ENCODE results near the gene SPACA4. TPM values are rescaled to one million over a fixed set of nuclear protein-coding genes. Genes with fewer than 3 reads are reported as not detected.

SPACA4 gene
- total and polyA plus RNA-seq, 9 of the 15 experiments (the other 6 are each of a cell fraction or from before 2014, with no cell fraction given): not detected

GRCh38 chr19:48617146-48617937, 10.8 kb downstream of the SPACA4 start (continued):
- TF ChIP-seq ZBTB2 (IDR thresholded peaks at IDR 0.05): no peak
- TF ChIP-seq TEAD4 (IDR thresholded peaks at IDR 0.05; ENCODE audit: low read length): no peak
- no peak for TF ChIP-seq TEAD4 (CRISPR knock-in tag; IDR thresholded peaks at IDR 0.05; ENCODE audit: borderline replicate concordance)

GRCh38 chr19:48618278-48618915, 11.9 kb downstream of the SPACA4 start:
- BruUV-seq (replicated peaks): TSS peak; percentile 76
- TF ChIP-seq ZNF589 (CRISPR knock-in tag; IDR thresholded peaks at IDR 0.05; ENCODE audit: low read depth) (no peak), SAP30 (IDR thresholded peaks at IDR 0.05; ENCODE audit: borderline replicate concordance, insufficient read depth, low read depth, low read length, poor library complexity, severe bottlenecking) (peak; percentile 64), POLR2B (IDR thresholded peaks at IDR 0.05; ENCODE audit: low read depth, partially characterized antibody) (no peak), ZKSCAN8 (CRISPR knock-in tag; IDR thresholded peaks at IDR 0.05) (peak; percentile 76), MTA2 (IDR thresholded peaks at IDR 0.05; ENCODE audit: low read depth) (no peak), TAF7 (tag; IDR thresholded peaks at IDR 0.05) (no peak), ZNF121 (CRISPR knock-in tag; conservative IDR thresholded peaks at IDR 0.05) (peak; percentile 56), ZFP1 (CRISPR knock-in tag; IDR thresholded peaks at IDR 0.05) (no peak), SRSF3 (IDR thresholded peaks at IDR 0.05; ENCODE audit: insufficient read depth, low read length) (0 out of 2 replicates have a peak, but pooled peaks have one; percentile 33), NR0B1 (IDR thresholded peaks at IDR 0.05; ENCODE audit: partially characterized antibody) (no peak), RFX7 (CRISPR knock-in tag; IDR thresholded peaks at IDR 0.05) (no peak), ZNF232 (CRISPR knock-in tag; IDR thresholded peaks at IDR 0.05) (0 out of 2 replicates have a peak, but pooled peaks have one; percentile 23), NR3C1 (CRISPR knock-in tag; IDR thresholded peaks at IDR 0.05) (no peak), MIER1 (IDR thresholded peaks at IDR 0.05; ENCODE audit: low read depth) (no peak)

More at GRCh38 chr19:48618278-48618915, 11.9 kb downstream of the SPACA4 start:
- H3K9ac ChIP-seq (ENCODE audit: insufficient read depth in 1 of 2, low read depth in 2 of 2, low read length in 2 of 2): peak overlapping the region; percentile 94 to 95
- no peak for ATAC-seq
- peaks cover 11% of the 10 kb centered on the region for H3K9me1 ChIP-seq (ENCODE audit: control insufficient read depth, insufficient read depth, low read length)
- peaks cover 37% of the 10 kb centered on the region for H4K20me1 ChIP-seq (replicated peaks; ENCODE audit: control insufficient read depth, insufficient read depth, low read length)
- no peaks in the 10 kb centered on the region for H3K27me3 ChIP-seq (ENCODE audit: control insufficient read depth in 2 of 2, insufficient read depth in 2 of 2, low read length in 2 of 2)
- DNase-seq (ENCODE audit: extremely low read depth in 1 of 4, low spot score in 3 of 4): no peak
- in situ Hi-C loops (cut with MboI) (no loop called here), intact Hi-C loops (cut with micrococcal nuclease) (no loop called here)
- H3K4me3 ChIP-seq: peak overlapping the region; percentile 64
- H2AFZ ChIP-seq (ENCODE audit: low read depth, low read length): no peak overlapping the region
- peaks cover 38% of the 10 kb centered on the region; the same call in 2 of the 3 replicates for H3K36me3 ChIP-seq (ENCODE audit: control insufficient read depth, insufficient read depth, low read length)
- ChIA-PET CTCF (ENCODE audit: low intra/inter-chr PET ratio) (no interaction called here), POLR2A (interaction anchor here (0.6 to 4.7 kb wide), 18 partner anchors 9 to 224 kb away, joined by 3 to 85 read pairs (median 4); partner anchors contain the start of genes DBP and SPACA4)
- peaks cover 33 to 58% of the 10 kb centered on the region in 2 experiments; a peak in 4 of 5 replicates for H3K4me1 ChIP-seq (replicated peaks in 1 of 2; ENCODE audit: control insufficient read depth in 2 of 2, insufficient read depth in 2 of 2, low read length in 2 of 2)
- H3K27ac ChIP-seq (ENCODE audit: extremely low read depth, low read depth, low read length): peak overlapping the region; percentile 78
- under 1% methylated on average over 18 of the region's 18 CpGs for WGBS (ENCODE audit: insufficient coverage, low coverage, missing lambda C conversion rate)
- no peaks in the 10 kb centered on the region for H3K9me3 ChIP-seq (replicated peaks; ENCODE audit: control insufficient read depth, insufficient read depth, low read depth, low read length)
- H3K79me2 ChIP-seq (ENCODE audit: control insufficient read depth, insufficient read depth, low read length): peaks cover 44% of the 10 kb centered on the region
- peak overlapping the region; percentile 91 for H3K4me2 ChIP-seq (ENCODE audit: insufficient read depth, low read length)
- peak; percentile 64 for FAIRE-seq
